H1 (cell line): ENCODE measurements around the gene HSD17B13. TPM values are rescaled to one million over a fixed set of nuclear protein-coding genes. Genes with fewer than 3 reads are reported as not detected.

Source experiments
- CTCF ChIA-PET: fragments of 300-600 bp; sonication (Branson Sonifier 250); formaldehyde crosslinking; loops from one replicate; lab custom pipeline; 2021; ENCODE audit not compliant: partially characterized antibody; lab: Charles Lee
- POLR2A ChIA-PET: fragments of 300-600 bp; sonication (Branson Sonifier 250); formaldehyde crosslinking; loops from one replicate; lab custom pipeline; 2021; ENCODE audit warnings: inconsistent platforms; ENCODE audit not compliant: partially characterized antibody; lab: Charles Lee
- DNase-seq, 2 experiments: peaks; one replicate each; pipeline versions ENCODE4 v3.0.0 to v3.0.0-alpha.2; 2010 to 2022; ENCODE audit warnings: low spot score in 2 of 2, low read depth in 1 of 2, mixed read lengths in 1 of 2
- FAIRE-seq: peaks from 2 replicates; lab custom pipeline; 2011; peaks lifted over from hg19 to GRCh38; lab: Jason Lieb, UNC
- H2AFZ ChIP-seq: 2 replicates; pipeline ENCODE4 v1.8.1; 2012; ENCODE audit warnings: low read length, inconsistent platforms
- H2AK5ac ChIP-seq: 2 replicates; pipeline ENCODE4 v1.6.1; 2013; ENCODE audit warnings: low read depth, low read length
- H2BK120ac ChIP-seq: replicated peaks from 2 replicates; pipeline ENCODE3; 2013; ENCODE audit warnings: low read depth, low read length, inconsistent platforms
- H2BK12ac ChIP-seq: 2 replicates; pipeline ENCODE4 v1.6.1; 2013; ENCODE audit warnings: low read depth, low read length
- H2BK15ac ChIP-seq: 2 replicates; pipeline ENCODE4 v1.6.1; 2013; ENCODE audit warnings: low read length
- H2BK20ac ChIP-seq: 2 replicates; pipeline ENCODE4 v1.6.1; 2013; ENCODE audit warnings: low read length
- H2BK5ac ChIP-seq: 2 replicates; pipeline ENCODE4 v1.6.1; 2013; ENCODE audit warnings: low read depth, low read length
- H3K14ac ChIP-seq: 2 replicates; pipeline ENCODE4 v1.6.1; 2013; ENCODE audit warnings: inconsistent platforms; ENCODE audit not compliant: insufficient read length
- H3K18ac ChIP-seq: 2 replicates; pipeline ENCODE4 v1.6.1; 2013; ENCODE audit warnings: low read length; ENCODE audit errors: extremely low read depth
- H3K23ac ChIP-seq: 2 replicates; pipeline ENCODE4 v1.6.1; 2013; ENCODE audit warnings: inconsistent platforms; ENCODE audit not compliant: insufficient read length
- H3K23me2 ChIP-seq: 2 replicates; pipeline ENCODE4 v1.6.1; 2013; ENCODE audit warnings: low read depth, low read length
- H3K27ac ChIP-seq: 2 replicates; pipeline ENCODE4 v1.6.1; 2011; ENCODE audit warnings: low read depth, low read length, inconsistent platforms
- H3K27me3 ChIP-seq, 4 experiments: replicated peaks in 1 of 4; 1 replicate in 1 of 4; 2 replicates in 3 of 4; pipeline versions ENCODE4 v1.6.1 to v1.8.1; 2011 to 2013; ENCODE audit warnings: low read length in 3 of 4, mild to moderate bottlenecking in 3 of 4, inconsistent platforms in 2 of 4, mixed read lengths in 2 of 4, moderate library complexity in 1 of 4; ENCODE audit not compliant: control insufficient read depth in 3 of 4, insufficient read depth in 3 of 4; ENCODE audit errors: extremely low read depth in 1 of 4
- H3K36me3 ChIP-seq, 4 experiments: 2 replicates each; pipeline versions ENCODE4 v1.6.1 to v1.8.1; 2011 to 2013; ENCODE audit warnings: mild to moderate bottlenecking in 4 of 4, low read length in 3 of 4, moderate library complexity in 2 of 4, control low read depth in 1 of 4, inconsistent platforms in 1 of 4; ENCODE audit not compliant: insufficient read depth in 4 of 4, control insufficient read depth in 2 of 4
- H3K4ac ChIP-seq: replicated peaks from 2 replicates; pipeline ENCODE3; 2013; ENCODE audit warnings: low read length, low read depth, mixed read lengths, inconsistent platforms; ENCODE audit not compliant: insufficient read length
- H3K4me1 ChIP-seq, 4 experiments: replicated peaks in 1 of 4; 1 replicate in 1 of 4; 2 replicates in 3 of 4; pipeline versions ENCODE4 v1.6.1 to v1.8.1; 2011 to 2013; ENCODE audit warnings: low read length in 3 of 4, inconsistent platforms in 2 of 4, mixed read lengths in 1 of 4; ENCODE audit not compliant: insufficient read depth in 4 of 4, control insufficient read depth in 3 of 4
- H3K4me2 ChIP-seq, 2 experiments: 2 replicates each; pipeline versions ENCODE4 v1.6.1 to v1.8.1; 2011 to 2013; ENCODE audit warnings: low read depth in 2 of 2, low read length in 2 of 2, control low read depth in 1 of 2, inconsistent platforms in 1 of 2, mild to moderate bottlenecking in 1 of 2; ENCODE audit not compliant: insufficient read depth in 1 of 2
- H3K4me3 ChIP-seq, 4 experiments: fragments of 200-600, 300-600 bp in 1 of 4; sonication (generic), shearing (Covaris generic), sonication (Bioruptor Twin) in 1 of 4; 2 replicates each; pipeline versions ENCODE4 v1.5.1 to v1.8.1; 2011 to 2016; ENCODE audit warnings: low read length in 4 of 4, low read depth in 3 of 4, control low read depth in 2 of 4, inconsistent platforms in 2 of 4, mild to moderate bottlenecking in 2 of 4, mixed read lengths in 1 of 4, moderate library complexity in 1 of 4; ENCODE audit not compliant: insufficient read depth in 2 of 4; ENCODE audit errors: extremely low read depth in 1 of 4
- H3K56ac ChIP-seq: replicated peaks from 2 replicates; pipeline ENCODE3; 2013; ENCODE audit warnings: low read depth, mild to moderate bottlenecking, mixed read lengths, low read length, inconsistent platforms; ENCODE audit not compliant: insufficient read length
- H3K79me1 ChIP-seq: 2 replicates; pipeline ENCODE4 v1.6.1; 2013; ENCODE audit warnings: low read depth, low read length, control low read depth
- H3K79me2 ChIP-seq, 2 experiments: 2 replicates each; pipeline versions ENCODE4 v1.6.1 to v1.8.1; 2012 to 2013; ENCODE audit warnings: low read length in 2 of 2, mild to moderate bottlenecking in 2 of 2, inconsistent platforms in 1 of 2; ENCODE audit not compliant: insufficient read depth in 2 of 2, control insufficient read depth in 1 of 2
- H3K9ac ChIP-seq, 4 experiments: replicated peaks in 1 of 4; 1 replicate in 1 of 4; 2 replicates in 3 of 4; pipeline versions ENCODE4 v1.6.1 to v1.8.1; 2011 to 2013; ENCODE audit warnings: low read depth in 3 of 4, low read length in 3 of 4, control low read depth in 2 of 4, mild to moderate bottlenecking in 2 of 4, moderate library complexity in 2 of 4, inconsistent platforms in 1 of 4; ENCODE audit errors: extremely low read depth in 1 of 4
- H3K9me3 ChIP-seq, 2 experiments: 2 replicates each; pipeline versions ENCODE4 v1.6.1 to v1.8.1; 2012 to 2013; ENCODE audit warnings: mild to moderate bottlenecking in 2 of 2, moderate library complexity in 2 of 2, control low read depth in 1 of 2, inconsistent platforms in 1 of 2, low read depth in 1 of 2, low read length in 1 of 2, mixed read lengths in 1 of 2; ENCODE audit not compliant: insufficient read depth in 2 of 2
- H4K20me1 ChIP-seq, 2 experiments: replicated peaks in 1 of 2; 2 replicates each; pipeline versions ENCODE3 to v1.8.1; 2011 to 2013; ENCODE audit warnings: inconsistent platforms in 2 of 2, low read length in 2 of 2, mild to moderate bottlenecking in 1 of 2; ENCODE audit not compliant: insufficient read depth in 2 of 2, control insufficient read depth in 1 of 2
- H4K5ac ChIP-seq: 2 replicates; pipeline ENCODE4 v1.6.1; 2013; ENCODE audit warnings: low read length, low read depth, mixed read lengths, inconsistent platforms; ENCODE audit not compliant: insufficient read length
- H4K8ac ChIP-seq: 2 replicates; pipeline ENCODE4 v1.8.0; 2013; ENCODE audit warnings: mild to moderate bottlenecking, moderate library complexity, low read length, inconsistent platforms; ENCODE audit not compliant: insufficient read depth; ENCODE audit errors: extremely low read depth
- H4K91ac ChIP-seq: replicated peaks from 2 replicates; pipeline ENCODE3; 2013; ENCODE audit warnings: low read length, mixed read lengths, inconsistent platforms; ENCODE audit not compliant: insufficient read length
- BACH1 ChIP-seq: IDR thresholded peaks from 2 replicates; pipeline ENCODE4 v1.6.1; 2012; ENCODE audit warnings: low read length, improper control_type of control experiment
- BRCA1 ChIP-seq: IDR thresholded peaks from 2 replicates; pipeline ENCODE4 v1.6.1; 2012; ENCODE audit warnings: low read depth, low read length, improper control_type of control experiment
- CBX5 ChIP-seq: fragments of 300-800, 300-1000 bp; sonication (generic); IDR thresholded peaks from 2 replicates; pipeline ENCODE4 v1.7.1; 2016; ENCODE audit warnings: antibody characterized with exemption, low read length, low read depth
- CEBPB ChIP-seq: IDR thresholded peaks from 2 replicates; pipeline ENCODE4 v1.6.1; 2012; ENCODE audit warnings: low read depth, low read length
- CTBP2 ChIP-seq: IDR thresholded peaks from 2 replicates; pipeline ENCODE4 v1.7.0; 2011; ENCODE audit warnings: borderline replicate concordance, mild to moderate bottlenecking, moderate library complexity, mixed read lengths, low read length; ENCODE audit not compliant: insufficient read depth, insufficient read length
- CTCF ChIP-seq, 3 experiments: IDR thresholded peaks; 1 replicate in 2 of 3; 2 replicates in 1 of 3; pipeline versions ENCODE4 v1.5.1 to v1.6.1; 2011; ENCODE audit warnings: low read length in 3 of 3, mild to moderate bottlenecking in 3 of 3, inconsistent platforms in 2 of 3, low read depth in 1 of 3, moderate library complexity in 1 of 3; ENCODE audit not compliant: insufficient read depth in 1 of 3; ENCODE audit errors: control extremely low read depth in 1 of 3
- POLR2AphosphoS5 ChIP-seq: IDR thresholded peaks from 2 replicates; pipeline ENCODE4 v1.6.1; 2011; ENCODE audit warnings: low read depth, low read length
- POU5F1 ChIP-seq: IDR thresholded peaks from 2 replicates; pipeline ENCODE4 v1.6.1; 2011; ENCODE audit warnings: low read depth, mild to moderate bottlenecking, low read length, moderate library complexity
- RBBP5 ChIP-seq: IDR thresholded peaks from 2 replicates; pipeline ENCODE4 v1.7.1; 2012; ENCODE audit warnings: low read depth, mild to moderate bottlenecking, inconsistent platforms, low read length, moderate library complexity, borderline replicate concordance
- SIX5 ChIP-seq: IDR thresholded peaks from 2 replicates; pipeline ENCODE4 v1.6.1; 2011; ENCODE audit warnings: mild to moderate bottlenecking, low read depth, low read length
- SP4 ChIP-seq: IDR thresholded peaks from 2 replicates; pipeline ENCODE4 v1.6.1; 2012; ENCODE audit warnings: low read length, inconsistent platforms
- TAF7 ChIP-seq: optimal IDR thresholded peaks from 2 replicates; pipeline ENCODE3; 2011; ENCODE audit warnings: low read depth, mild to moderate bottlenecking, inconsistent platforms, low read length, moderate library complexity, borderline replicate concordance
- TCF12 ChIP-seq: IDR thresholded peaks from 2 replicates; pipeline ENCODE4 v1.6.1; 2011; ENCODE audit warnings: low read depth, mild to moderate bottlenecking, low read length
- WGBS, 2 experiments: shearing (Covaris generic) in 1 of 2; methylation state at CpG; one replicate each; pipeline versions ENCODE4 v1.1.6 to v1.1.7; 2013 to 2015; ENCODE audit warnings: low lambda C conversion rate in 2 of 2, mixed read lengths in 2 of 2, inconsistent platforms in 1 of 2, low coverage in 1 of 2, missing lambda C conversion rate in 1 of 2; ENCODE audit not compliant: insufficient replicate concordance in 2 of 2, insufficient coverage in 1 of 2, insufficient read length in 1 of 2; ENCODE audit errors: extremely low coverage in 1 of 2, missing lambda C conversion rate in 1 of 2; 5-methylcytosine and 5-hydroxymethylcytosine counted together
- polyA plus RNA-seq, 7 experiments: library from polyadenylated mRNA; depleted of rRNA in 3 of 7; stranded (reverse) in 5 of 7; unstranded in 2 of 7; fragments of >200 nt in 5 of 7; fragments of 200-250 nt in 2 of 7; gene quantifications; 1 replicate in 5 of 7; 2 replicates in 1 of 7; 4 replicates in 1 of 7; pipeline versions ENCODE4 v1.2.1 to v1.2.3, GENCODE V29; 2011 to 2013; ENCODE audit warnings: missing spikeins in 2 of 7, mixed read lengths in 2 of 7
- total RNA-seq: library from RNA; stranded (reverse); fragmentation: NEBNext Ultra II Directional; extraction: Animal tissue kit (Norgen Biotek cat#: 25700); gene quantifications from 2 replicates; pipeline ENCODE4 v1.2.1, GENCODE V29; 2021

Gene HSD17B13
- total and polyA plus RNA-seq, 2 of the 8 experiments (the other 6 are each of a cell fraction or from before 2014, with no cell fraction given): 0.09 to 0.13 TPM

GRCh38 chr4:87275311-87275710 is 47.4 kb downstream of the HSD17B13 start:
- no peak overlapping the region for H2BK5ac ChIP-seq
- WGBS, 2 experiments: 90% methylated on average over 2 of the region's 2 CpGs; no CpG with 5 or more reads in 1 of the 2 experiments
- no peak overlapping the region for H3K4me3 ChIP-seq
- no peaks in the 10 kb centered on the region for H3K79me2 ChIP-seq
- H3K56ac ChIP-seq: no peak overlapping the region
- H2AFZ ChIP-seq: no peak overlapping the region
- no peak overlapping the region for H2BK15ac ChIP-seq
- no peak overlapping the region for H4K5ac ChIP-seq
- H4K91ac ChIP-seq: no peak overlapping the region
- DNase-seq (no peak), FAIRE-seq (no peak)
- no peaks in the 10 kb centered on the region; the same call in 1 of the 2 replicates for H3K23me2 ChIP-seq
- H3K4me1 ChIP-seq: no peaks in the 10 kb centered on the region
- H3K27ac ChIP-seq: no peak overlapping the region
- H4K20me1 ChIP-seq: no peaks in the 10 kb centered on the region
- no peak overlapping the region for H2BK12ac ChIP-seq
- no peak overlapping the region for H2AK5ac ChIP-seq
- H3K4ac ChIP-seq: no peak overlapping the region
- H4K8ac ChIP-seq: no peak overlapping the region
- H3K27me3 ChIP-seq: no peaks in the 10 kb centered on the region
- H3K14ac ChIP-seq: no peak overlapping the region
- H3K79me1 ChIP-seq: no peaks in the 10 kb centered on the region
- no peak overlapping the region for H3K18ac ChIP-seq
- no peak overlapping the region for H3K9ac ChIP-seq
- no peak overlapping the region for H2BK20ac ChIP-seq
- CTCF ChIA-PET: interaction anchor here (0.8 to 2.0 kb wide), 4 partner anchors 100 to 574 kb away, joined by 3 to 9 read pairs (median 5); no protein-coding TSS in a partner anchor
- H3K9me3 ChIP-seq: no peaks in the 10 kb centered on the region
- POLR2A ChIA-PET: interaction anchor here (1.1 kb wide), 1 partner anchor 55 kb away, joined by 3 read pairs; no protein-coding TSS in a partner anchor
- no peaks in the 10 kb centered on the region for H3K36me3 ChIP-seq
- no peak overlapping the region for H3K23ac ChIP-seq
- no peak overlapping the region for H2BK120ac ChIP-seq
- no peak overlapping the region for H3K4me2 ChIP-seq
- no peak for TF ChIP-seq CEBPB
- no peak for TF ChIP-seq BACH1
- no peak for TF ChIP-seq TCF12
- TF ChIP-seq BRCA1: no peak
- TF ChIP-seq POLR2AphosphoS5: no peak
- no peak for TF ChIP-seq TAF7
- TF ChIP-seq RBBP5: no peak
- no peak for TF ChIP-seq CTCF (IDR thresholded peaks at IDR 0.05; ENCODE audit: control extremely low read depth in 1 of 3, insufficient read depth in 1 of 3, low read depth in 1 of 3, low read length in 3 of 3)
- no peak for TF ChIP-seq CBX5
- TF ChIP-seq POU5F1: no peak
- no peak for TF ChIP-seq SIX5
- no peak for TF ChIP-seq SP4
- no peak for TF ChIP-seq CTBP2
